Ramos (cell line): ENCODE measurements around the gene CKS2.
"Not testable (repeated sequence)": the region's sequence is repeated elsewhere in the genome, so short reads cannot be mapped to it uniquely, and the experiment has no call there.

Experiments used
- in situ Hi-C: fragments of 300-500 bp; cut with MboI; formaldehyde crosslinking; loops from one replicate; pipeline ENCODE4 v1.14.3; 2022; ENCODE audit warnings: low sequenced_read_pairs; ENCODE audit not compliant: unreplicated experiment

Gene CKS2

DNA sequence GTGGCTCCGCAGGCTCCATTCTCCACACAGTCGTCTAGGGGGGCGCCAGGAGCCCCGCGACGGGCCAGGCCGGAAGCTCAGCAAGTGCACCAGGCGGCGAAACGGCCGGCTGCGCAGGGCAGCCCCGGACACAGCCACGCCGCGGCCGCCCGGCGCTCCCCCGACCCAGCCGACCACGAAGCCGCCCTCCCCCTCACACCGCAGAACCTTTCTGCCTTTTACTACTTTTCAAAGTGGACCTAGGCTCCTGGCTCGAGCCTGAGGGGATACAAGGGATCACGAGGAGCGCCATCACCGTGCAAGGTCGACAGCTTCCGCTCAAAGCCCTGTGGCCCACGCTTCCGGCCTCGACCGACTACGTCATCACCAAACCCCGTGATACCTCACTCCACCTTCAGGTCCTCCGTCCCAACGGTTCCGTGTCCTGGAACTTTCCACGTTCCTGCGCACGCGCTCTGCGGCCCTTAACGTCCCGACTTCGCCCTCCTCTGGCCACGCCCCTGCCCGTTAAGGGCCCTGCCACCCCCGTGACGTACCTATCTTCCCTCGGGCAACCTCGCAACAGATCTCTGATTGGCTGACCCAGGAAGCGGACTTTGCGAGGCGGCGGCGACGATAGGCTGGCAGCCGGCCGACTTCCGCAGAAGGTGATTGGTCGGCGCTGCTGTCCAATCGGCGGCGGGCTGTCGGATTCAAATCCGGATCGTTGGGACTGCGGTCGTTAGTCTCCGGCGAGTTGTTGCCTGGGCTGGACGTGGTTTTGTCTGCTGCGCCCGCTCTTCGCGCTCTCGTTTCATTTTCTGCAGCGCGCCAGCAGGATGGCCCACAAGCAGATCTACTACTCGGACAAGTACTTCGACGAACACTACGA, at the start of gene CKS2:
CKS2 (plus strand) TSS at position 721 of the 871 bp plus-strand sequence; CDS start at position 819, 98 bp downstream.
- in situ Hi-C loops: loop anchor here (10.0 to 25.0 kb wide), 2 partner anchors 114 to 1502 kb away; partner anchors contain the start of gene SYK

DNA sequence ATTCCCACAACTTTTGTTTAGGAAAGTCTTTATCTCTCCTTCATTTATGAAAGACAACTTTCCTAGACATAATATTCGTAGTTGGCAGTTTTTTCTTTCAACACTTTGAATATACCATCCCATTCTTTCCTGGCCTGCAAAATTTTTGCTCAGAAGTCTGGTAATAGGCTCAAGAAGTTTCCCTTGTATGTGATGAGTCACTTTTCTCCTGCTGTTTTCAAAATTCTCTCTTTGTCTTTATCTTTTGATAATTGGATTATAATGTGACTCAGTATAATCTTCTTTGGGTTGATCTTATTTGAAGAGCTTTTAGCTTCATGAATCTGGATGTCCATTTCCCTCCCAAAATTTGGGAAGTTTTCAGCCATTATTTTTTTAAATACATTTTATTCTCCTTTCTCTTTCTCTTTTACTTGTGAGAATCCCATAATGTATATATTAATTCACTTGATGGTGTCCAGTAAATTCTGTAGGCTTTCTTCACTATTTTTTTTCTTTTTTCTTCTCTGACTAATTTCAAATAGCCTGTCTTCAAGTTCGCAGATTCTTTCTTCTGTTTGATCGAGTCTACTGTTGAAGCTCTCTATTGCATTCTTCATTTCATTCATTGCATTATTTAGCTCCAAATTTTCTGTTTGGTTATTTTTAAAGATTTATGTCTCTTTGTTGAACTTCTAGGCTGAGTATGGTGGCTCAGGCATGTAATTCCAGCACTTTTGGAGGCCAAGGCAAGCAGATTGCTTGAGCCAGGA, 37.3 kb upstream of the CKS2 start:
- in situ Hi-C loops: no loop called here

DNA sequence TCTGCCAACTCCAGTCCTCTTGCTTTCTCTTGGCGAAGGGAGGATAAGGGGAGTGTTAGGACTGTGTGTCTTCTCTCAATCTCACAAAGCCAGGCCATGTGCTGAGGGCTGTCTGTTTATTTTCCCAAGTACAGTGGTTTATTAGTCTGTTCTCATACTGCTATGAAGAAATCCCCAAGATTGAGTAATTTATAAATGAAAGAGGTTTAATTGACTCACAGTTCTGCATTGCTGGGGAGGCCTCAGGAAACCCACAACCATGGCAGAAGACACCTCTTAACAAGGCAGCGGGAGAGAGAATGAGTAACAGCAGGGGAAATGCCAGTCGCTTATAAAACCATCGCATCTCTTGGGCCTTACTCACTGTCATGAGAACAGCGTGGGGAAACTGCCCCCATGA, 36.2 kb upstream of the CKS2 start:
- in situ Hi-C loops: no loop called here

DNA sequence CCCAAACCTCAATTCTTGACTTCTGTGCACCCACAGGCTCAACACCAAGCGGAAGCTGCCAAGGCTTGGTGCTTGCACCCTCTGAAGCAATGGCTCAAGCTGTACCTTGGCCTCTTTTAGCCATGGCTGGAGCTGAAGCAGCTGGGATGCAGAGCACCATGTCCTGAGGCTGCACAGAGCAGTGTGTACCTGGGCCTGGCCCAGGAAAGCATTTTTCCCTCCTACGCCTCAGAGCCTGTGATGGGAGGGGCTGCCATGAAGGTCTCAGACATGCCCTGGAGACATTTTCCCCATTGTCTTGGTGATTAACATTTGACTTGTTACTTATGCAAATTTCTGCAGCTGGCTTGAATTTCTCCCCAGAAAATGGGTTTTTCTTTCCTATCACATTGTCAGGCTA, 35.0 kb upstream of the CKS2 start:
- in situ Hi-C loops: not testable (repeated sequence)

DNA sequence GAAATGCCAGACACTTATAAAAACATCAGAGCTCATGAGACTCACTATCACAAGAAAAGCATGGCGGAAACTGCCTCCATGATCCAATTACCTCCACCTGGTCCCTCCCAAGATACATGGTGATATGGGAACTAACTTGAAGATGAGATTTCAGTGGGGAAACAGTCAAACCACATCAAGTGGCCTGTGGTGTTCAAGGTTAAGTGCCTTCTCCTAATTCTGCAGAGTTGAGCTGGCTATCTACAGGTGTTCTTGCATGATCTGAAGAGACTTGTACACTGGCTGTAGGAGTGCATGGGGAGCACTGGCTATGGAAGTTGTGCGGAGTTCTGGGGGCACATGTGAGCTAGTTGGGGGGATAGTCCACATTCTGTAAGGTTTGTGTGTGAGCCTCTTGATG, 34.0 kb upstream of the CKS2 start:
- in situ Hi-C loops: no loop called here

DNA sequence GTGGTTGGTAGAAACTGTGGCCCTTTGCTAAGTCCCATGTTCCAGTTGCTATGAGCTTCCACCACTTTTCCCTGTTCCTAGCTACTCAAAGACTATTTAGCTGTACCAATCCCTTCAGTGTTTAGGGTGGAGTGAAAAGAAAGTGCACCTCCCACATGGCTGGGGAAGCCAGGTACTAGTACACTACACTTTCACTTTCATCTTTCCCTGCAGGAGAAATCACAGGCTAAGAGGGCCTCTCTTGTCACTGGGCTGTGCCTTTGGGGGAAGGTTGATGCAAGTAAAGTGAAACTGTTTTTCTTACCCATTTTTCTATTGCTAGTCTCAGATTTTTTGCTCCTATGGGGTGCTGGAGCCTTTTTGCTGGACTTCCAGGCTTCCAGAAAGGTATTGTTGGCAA, 33.5 kb upstream of the CKS2 start:
- in situ Hi-C loops: no loop called here

DNA sequence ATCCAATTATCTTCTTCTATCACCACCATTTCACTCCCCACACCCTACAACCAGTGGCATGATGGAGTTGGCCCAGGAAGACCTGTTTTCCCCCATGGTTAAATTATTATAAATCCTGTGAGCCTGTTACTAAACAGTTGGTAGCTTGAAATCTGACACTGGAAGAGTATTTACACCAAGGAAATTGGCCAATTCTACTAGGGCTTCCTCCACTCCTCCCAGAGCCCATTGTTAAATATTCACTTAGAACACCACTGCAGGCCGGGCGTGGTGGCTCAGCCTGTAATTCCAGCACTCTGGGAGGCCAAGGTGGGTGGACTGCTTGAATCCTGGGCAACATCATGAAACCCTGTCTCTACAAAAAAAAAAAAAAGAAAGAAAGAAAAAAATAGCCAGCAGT, 32.4 kb upstream of the CKS2 start:
- in situ Hi-C loops: no loop called here

DNA sequence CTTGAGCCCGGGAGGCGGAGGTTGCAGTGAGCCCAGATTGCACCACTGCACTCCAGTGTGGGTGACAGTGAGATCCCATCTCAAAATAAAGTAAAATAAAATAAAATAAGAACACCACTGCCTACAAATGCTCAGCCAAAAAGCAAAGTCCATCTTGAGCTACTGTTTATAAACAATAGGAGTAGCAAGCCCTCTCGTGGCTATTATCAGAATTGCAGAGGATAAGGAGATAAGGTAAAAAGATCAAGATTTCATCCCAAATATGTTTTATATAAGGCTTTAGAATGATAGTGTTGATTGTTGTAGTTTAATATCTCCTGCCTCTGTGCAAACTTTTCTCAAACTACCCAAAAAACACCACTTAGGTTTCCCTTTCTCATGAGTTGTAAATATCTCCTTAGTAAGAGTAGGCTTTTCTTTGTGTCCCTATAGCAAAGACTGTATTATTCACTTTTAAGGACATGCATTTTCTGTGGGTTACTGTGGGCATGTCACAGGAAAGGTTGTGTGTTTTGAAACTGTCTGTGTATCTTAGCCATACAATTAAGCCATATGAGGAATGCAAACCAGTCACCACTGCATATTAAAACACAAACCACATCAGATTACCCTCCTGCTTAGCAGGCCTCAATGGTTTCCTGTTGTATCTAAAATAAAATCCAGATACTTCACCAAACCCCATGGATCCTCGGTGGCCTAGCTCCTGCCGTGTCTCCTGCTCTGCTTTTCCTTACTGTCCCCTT, 31.8 kb upstream of the CKS2 start:
- in situ Hi-C loops: no loop called here

DNA sequence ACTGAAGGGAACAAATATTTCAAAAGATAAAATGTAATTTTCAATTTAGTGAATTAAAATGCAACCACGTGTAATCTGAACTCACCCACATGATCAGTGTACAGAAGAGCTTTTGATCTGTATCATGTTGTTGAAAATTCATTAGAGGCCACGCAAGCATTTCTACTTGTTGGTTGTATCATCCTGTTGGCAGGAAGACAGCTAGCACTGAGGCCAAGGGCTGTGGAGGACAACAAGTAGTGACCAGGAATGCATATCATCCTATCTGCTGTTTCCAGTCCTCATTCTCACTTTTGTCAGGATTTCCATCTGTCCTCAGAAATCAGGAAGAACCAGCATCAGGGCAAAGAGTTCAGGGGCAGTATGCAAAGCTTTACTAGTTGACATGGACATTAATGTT, 29.9 kb upstream of the CKS2 start:
- in situ Hi-C loops: no loop called here

DNA sequence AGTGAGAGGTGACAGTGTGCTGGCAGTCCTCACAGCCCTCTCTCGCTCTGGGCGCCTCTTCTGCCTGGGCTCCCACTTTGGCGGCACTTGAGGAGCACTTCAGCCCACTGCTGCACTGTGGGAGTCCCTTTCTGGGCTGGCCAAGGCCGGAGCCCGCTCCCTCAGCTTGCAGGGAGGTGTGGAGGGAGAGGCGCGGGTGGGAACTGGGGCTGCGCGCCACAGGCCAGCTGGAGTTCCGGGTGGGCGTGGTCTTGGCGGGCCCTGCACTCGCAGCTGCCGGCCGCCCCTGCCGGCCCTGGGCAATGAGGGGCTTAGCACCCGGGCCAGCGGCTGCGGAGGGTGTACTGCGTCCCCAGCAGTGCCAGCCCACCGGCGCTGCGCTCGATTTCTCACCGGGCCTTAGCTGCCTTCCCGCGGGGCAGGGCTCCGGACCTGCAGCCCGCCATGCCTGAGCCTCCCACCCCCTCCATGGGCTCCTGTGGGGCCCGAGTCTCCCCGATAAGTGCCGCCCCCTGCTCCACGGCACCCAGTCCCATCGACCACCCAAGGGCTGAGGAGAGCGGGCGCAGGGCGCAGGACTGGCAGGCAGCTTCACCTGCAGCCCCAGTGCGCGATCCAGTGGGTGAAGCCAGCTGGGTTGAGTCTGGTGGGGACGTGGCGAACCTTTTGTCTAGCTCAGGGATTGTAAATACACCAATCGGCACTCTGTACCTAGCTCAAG, 28.6 kb upstream of the CKS2 start:
- in situ Hi-C loops: not testable (repeated sequence)

DNA sequence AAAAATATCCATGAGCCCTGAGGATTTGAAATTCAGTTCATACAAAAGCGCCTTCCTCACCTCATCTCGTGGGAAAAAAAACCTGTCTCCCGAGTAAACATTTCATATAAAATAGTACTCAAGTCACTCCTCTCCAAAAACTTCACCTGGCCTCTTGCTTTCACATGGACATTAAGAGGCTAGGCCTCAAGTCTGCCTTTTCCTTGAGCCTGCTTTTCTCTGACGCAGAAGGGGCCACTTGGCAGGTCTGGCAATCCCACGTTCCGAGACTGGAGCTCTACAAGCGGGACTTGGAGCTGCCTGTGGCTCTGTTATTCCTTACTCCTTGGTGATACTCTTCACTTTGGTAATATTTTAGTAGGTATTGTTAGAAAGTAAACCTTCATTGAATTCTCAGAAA, 26.9 kb upstream of the CKS2 start:
- in situ Hi-C loops: no loop called here

DNA sequence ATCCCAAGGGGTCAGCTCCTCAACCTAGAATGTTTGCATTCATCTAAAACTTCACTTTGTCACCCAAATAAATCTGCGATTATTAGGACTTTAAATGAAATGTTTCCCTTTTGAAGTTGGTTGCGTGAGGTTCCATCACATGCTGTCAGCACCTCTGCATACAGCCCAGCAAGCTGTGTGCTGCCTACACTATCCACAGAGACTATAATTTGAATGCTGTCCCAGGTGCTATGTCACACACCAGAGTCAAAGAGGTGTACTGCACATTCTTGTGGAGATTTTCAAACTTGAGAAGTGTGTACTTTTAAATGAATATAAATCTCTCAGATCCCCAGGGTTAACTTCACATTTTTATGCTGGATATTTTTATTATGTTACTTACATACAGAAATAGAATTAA, 19.3 kb upstream of the CKS2 start:
- in situ Hi-C loops: loop anchor here (10.0 kb wide), 1 partner anchor 367 kb away; no protein-coding TSS in a partner anchor

DNA sequence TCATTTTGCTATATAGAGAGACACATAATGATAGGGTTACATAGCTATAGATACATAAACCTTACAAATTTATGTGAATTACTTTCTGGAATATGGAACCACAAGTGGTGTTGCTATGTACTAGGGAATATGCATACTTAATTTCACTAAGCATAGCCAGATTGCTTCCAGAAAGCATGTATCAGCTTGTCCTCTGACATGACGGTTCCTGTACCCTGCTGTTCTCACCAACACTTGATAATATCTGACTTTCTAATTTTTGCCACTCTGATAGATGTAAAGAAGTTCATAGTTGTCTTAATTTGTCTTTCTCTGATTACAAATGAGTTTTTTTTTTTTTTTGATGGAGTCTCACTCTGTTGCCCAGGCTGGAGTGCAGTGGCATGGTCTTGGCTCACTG, 18.0 kb upstream of the CKS2 start:
- in situ Hi-C loops: loop anchor here (10.0 kb wide), 1 partner anchor 368 kb away; no protein-coding TSS in a partner anchor

DNA sequence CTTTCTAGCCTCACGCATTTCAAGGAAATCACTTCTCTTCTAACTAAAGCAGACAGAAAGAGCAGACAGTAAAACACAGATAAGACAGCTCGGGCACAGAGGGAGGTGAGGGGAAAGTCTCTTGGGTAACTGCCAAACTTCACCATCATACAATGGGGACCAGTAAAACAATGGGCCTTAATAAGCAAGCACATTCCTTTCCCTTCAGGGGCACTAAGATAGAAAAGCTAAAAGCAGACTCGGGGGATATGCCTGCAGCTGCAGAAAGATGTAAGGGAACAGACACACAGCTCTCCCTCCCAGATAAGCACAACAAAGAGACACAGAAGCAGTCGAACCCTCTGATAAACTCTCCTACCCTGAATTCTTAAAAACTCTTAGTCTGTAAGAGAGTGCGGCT, 15.6 kb upstream of the CKS2 start:
- in situ Hi-C loops: loop anchor here (10.0 kb wide), 1 partner anchor 371 kb away; no protein-coding TSS in a partner anchor

DNA sequence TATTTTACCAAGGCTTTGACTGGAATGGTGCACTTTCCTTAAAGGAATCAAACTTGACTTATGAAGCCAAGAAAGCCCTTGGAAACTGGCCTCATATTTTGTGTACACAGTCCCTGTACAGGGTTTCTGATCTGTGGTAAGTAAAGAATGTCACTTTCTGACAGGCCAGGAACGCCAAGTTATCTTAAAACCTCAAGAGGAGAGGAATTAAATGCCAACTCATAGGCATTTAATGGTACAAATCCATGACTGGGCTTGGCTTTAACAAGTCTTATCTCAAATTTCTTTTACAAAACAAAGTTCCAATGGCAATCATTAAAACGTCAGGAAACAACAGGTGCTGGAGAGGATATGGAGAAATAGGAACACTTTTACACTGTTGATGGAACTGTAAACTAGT, 9.0 kb upstream of the CKS2 start:
- in situ Hi-C loops: loop anchor here (25.0 kb wide), 1 partner anchor 1510 kb away; the partner anchor contains the start of gene SYK

DNA sequence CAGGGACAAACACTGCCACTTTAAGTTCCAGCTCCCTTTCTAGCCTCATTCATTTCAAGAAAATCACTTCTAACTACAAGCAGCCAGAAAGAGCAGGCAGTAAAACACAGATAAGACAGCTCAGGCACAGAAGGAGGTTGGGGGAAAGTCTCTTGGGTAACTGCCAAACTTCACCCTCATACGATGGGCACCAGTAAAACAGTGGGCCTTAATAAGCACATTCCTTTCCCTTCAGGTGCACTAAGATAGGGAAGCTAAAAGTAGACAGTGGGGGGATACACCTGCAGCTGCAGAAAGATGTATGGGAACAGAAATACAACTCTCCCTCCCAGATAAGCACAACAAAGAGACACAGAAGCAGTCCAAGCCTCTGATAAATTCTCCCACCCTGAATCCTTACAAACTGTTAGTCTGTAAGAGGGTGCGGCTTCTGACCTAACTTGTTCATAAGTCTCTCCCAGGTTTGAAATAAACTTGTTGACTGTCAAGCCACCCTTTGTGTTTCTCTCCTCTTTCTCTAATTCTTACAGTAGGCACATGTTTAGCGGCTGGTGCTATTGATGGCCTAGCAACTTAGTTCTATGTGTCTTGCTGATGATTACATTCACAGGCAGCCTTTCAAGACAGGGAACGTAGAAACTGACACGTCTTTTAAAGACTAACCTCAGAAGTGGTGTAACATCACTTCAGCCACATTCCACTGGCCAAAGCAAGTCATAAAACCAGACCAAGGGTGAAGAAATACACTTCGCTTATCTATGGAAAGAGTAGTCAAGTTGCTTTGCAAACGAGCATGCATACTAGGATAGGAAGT, 6.8 kb upstream of the CKS2 start:
- in situ Hi-C loops: loop anchor here (25.0 kb wide), 1 partner anchor 1508 kb away; the partner anchor contains the start of gene SYK

DNA sequence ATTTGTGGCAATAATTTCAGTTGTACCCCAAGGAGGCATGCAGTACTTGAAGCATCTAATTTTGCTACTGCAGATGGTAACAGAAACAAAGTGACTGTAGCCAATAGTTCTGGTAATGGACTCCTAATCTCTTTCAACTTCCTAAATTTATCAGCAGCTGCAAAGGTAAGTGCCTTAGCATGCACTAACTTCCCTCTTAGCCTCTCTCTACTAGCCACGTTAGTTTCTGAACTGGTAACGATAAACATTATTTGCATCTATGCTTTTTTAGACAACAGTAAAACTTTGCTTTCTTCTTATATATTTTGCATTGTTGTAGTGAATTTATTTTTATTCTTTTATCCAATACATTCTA, 6.2 kb upstream of the CKS2 start:
- in situ Hi-C loops: loop anchor here (25.0 kb wide), 1 partner anchor 1507 kb away; the partner anchor contains the start of gene SYK

DNA sequence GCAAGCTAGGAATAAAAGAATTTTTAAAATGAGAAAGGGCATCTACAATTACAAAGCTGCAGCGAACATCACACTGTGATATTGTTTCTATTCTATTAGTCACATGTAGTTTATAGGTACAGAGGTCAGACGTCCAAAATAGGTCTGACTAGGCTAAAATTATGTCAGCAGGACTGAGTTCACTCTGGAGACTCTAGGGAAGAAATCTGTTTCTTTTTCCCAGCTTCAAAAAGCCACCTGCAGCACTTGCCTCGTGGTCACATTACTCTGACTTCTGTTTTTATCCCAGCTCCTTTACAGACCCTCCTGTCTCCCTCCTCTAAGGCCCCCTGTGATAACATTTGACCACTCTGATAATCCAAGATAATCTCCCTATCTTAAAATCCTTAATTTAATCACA, 5.1 kb upstream of the CKS2 start:
- in situ Hi-C loops: loop anchor here (25.0 kb wide), 1 partner anchor 1506 kb away; the partner anchor contains the start of gene SYK

DNA sequence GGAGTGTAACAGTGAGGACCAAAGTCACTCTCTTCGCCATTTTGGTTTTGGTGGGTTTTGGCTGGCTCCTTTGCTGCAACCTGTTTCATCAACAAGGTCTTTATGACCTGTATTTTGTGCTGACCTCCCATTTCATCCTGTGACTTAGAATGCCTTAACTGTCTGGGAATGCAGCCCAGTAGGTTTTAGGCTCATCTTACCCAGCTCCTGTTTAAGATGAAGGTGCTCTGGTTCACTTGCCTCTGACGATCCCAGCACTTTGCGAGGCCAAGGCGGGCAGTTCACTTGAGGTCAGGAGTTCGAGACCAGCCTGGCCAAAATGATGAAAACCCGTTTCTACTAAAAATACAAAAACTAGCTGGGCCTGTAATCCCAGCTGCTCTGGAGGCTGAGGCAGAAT, 1.8 kb upstream of the CKS2 start:
- in situ Hi-C loops: loop anchor here (25.0 kb wide), 1 partner anchor 1503 kb away; the partner anchor contains the start of gene SYK
